Measurements from ENCODE around the gene PHKA1.
"Not testable (repeated sequence)": the region's sequence is repeated elsewhere in the genome, so short reads cannot be mapped to it uniquely, and the experiment has no call there.

The PHKA1 gene

DNA sequence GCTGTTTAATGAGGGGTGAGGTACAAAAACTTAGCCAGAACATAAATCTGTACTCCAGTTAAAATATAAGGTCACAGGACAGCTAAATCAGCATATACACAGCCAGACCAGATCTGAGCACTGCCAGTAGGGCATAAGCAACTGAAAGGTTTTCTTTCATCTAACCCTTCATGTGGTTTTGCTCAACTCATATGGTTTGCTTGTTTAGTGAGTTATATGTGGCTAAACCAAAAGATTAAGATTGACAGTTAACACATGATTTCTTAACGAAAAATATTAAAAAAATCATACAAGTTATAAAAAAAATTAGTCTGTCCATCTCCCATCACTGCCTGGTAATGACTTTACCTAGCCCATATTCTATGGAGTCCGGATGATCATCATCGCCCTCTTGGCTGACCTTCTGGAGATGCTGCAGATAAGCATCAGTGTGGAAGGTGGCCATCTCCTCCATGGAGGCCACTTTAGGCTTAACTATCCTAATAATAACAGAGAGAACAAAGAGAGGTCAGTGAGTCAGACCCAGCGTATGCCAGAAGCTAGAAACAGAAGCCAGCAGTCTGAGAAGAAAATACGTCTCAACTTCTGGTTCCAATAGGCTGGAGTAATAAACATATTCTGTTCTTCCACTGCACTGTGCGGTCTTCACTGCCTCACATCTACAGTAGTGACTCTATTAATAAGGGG, 145.6 kb downstream of the PHKA1 start:
- DNase-seq, result no peak

DNA sequence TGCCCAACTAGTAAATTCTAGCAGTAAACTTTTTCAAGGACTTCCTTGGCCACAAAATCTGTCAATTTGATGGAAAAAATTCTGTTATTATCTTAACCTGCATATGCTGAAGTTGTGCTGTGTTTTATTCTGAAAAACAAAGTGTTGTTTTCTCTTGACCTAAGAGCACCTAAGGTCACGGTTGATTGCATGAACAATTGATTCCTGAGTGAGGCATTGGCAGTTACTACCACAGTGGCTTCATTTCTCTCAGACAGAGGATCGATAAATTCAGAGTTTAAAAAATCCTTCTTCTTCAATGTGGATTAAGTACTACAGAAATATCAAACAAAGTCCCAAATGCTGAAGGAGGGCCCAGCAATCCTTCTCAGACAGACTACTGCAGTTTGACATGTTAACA, 147.7 kb downstream of the PHKA1 start:
- no peak for DNase-seq

DNA sequence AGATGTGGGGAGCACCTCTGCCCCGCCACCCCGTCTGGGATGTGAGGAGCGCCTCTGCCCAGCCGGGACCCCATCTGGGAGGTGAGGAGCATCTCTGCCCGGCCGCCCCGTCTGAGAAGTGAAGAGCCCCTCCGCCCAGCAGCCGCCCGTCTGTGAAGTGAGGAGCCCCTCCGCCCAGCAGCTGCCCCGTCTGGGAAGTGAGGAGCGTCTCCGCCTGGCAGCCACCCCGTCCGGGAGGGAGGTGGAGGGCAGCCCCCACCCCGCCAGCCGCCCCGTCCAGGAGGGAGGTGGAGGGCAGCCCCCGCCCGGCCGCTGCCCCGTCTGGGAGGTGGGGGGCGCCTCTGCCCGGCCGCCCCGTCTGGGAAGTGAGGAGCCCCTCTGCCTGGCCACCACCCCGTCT, 154.5 kb downstream of the PHKA1 start:
- not testable (repeated sequence) for DNase-seq

GRCh38 chrX:72554448-72555140, 159.5 kb downstream of the PHKA1 start:
- DNase-seq, result no peak

GRCh38 chrX:72552443-72552842, 161.7 kb downstream of the PHKA1 start:
- not testable (repeated sequence) for DNase-seq

DNA sequence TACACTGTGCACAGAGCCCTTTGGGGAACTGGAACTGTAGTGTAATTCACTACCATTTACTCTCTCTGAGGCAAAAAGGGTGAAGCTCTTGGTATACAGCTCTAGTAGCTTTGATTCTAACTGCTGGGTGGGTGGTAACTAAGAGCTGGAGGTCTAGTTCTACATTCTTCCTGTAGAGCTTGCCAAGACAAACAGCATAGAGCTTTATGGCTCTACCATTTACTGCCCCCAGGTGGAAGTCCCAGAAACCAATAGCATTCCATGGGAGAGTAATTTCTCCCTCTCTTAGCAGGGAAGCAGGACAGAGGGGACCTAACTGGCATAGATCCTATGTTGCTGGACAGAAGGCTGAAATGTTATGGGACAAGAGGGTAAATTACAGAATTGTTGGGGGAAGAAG, 168.1 kb downstream of the PHKA1 start:
- DNase-seq, result no peak

GRCh38 chrX:72540318-72540717, 173.8 kb downstream of the PHKA1 start:
- DNase-seq, result no peak

- no peak for DNase-seq
Observed at GRCh38 chrX:72539822-72540221, 174.3 kb downstream of the PHKA1 start.

- no peak for DNase-seq
Observed at GRCh38 chrX:72536542-72536941, 177.6 kb downstream of the PHKA1 start.

GRCh38 chrX:72532366-72532765, 181.7 kb downstream of the PHKA1 start:
- DNase-seq, result no peak
